Mucosa of gallbladder (tissue), 1 donor: ENCODE measurements around the gene CLRN2. TPM values are rescaled to one million over a fixed set of nuclear protein-coding genes. Genes with fewer than 3 reads are reported as not detected.

ENCODE experiments used
- DNase-seq: peaks from one replicate; pipeline ENCODE4 v3.0.0-alpha.2; 2020; ENCODE audit warnings: low spot score
- total RNA-seq: library from RNA; stranded (reverse); gene quantifications from one replicate; pipeline ENCODE4 v1.2.1, GENCODE V29; 2021
- donor health status: DM: no; HTN: no; CAD: no.

CLRN2 gene, protein sequence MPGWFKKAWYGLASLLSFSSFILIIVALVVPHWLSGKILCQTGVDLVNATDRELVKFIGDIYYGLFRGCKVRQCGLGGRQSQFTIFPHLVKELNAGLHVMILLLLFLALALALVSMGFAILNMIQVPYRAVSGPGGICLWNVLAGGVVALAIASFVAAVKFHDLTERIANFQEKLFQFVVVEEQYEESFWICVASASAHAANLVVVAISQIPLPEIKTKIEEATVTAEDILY
- total RNA-seq = not detected

DNA sequence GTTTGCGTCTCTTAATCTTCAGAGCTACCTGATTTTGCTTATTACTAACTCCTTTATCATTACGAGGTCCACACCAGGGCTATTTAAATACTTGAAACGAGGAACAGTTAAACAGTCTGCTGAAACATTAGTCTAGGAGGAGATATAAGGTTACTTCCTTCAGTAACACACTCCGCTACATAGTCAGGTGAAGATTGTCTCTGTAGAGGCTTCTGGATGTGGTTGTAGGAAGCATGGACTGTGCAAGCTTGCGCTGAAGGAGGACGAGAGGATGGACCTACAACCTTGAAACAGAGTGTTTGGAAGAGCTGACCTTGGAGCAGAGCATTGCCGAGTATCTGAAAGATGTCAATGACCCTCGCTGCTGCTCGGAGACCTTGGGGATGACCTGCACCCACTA, at the start of gene CLRN2:
TSS of gene CLRN2 (plus strand) at position 301 of the 400 bp plus-strand sequence. CDS start 102 bp downstream, outside the sequence.
- no peak for DNase-seq

DNA sequence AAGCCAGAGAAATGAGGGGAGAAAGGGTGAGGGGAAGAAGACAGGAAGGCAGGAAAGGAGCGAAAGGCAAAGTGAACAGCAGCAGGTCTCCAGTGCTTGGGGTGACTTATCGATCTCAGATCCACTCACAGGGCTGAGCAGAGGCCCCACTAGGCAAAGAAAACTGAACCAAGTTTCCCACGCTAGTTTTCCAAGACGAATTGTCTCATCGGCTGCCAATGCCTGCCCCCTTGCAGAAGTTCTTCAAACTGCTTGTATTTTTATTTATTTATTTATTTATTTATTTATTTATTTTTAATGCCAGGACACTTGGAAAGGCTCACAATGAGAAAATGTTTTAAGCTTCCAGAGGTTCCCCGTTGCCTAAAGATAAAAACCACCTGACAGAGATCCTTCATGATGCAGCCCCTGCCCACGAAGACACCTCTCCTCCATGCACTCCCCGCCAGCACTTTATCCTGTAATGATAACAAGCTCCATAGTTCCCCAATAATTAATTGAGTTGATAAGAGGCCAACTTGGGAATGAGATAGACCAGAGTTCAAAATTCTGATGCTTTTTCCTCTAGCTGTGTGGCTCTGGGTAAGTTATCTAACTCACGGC, 46.2 kb upstream of the CLRN2 start:
- no peak for DNase-seq

DNA sequence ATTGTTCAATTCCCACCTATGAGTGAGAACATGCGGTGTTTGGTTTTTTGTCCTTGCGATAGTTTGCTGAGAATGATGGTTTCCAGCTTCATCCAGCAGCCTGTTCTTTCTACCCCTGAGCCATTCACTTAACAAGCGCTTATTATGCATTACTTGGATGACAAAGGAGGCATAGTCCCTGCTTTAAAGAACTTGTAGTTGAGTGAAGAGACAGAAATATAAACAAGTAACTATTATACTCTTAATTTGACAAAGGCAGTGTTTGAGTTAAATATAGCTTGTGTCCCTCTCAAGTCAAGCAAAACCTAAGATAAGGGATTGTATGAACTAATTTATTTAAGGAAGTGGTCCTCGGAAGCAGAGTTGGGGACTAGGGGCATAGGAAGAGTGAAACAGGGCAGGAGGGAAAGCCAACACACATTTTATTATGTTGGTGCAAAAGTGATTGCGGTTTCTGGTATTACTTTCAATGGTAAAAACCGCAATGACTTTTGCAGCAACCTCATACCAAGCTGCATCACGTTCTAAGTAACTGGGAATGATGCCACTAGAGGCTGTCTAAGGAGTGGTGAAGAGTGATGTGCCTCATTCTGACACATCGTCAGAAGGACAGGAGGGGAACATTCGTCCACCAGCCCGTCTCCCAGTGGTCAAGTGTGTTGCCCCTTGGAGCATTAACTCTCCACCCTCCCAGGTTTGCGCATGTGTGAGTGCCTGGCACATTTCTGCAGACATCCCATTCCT, 44.9 kb upstream of the CLRN2 start:
- no peak for DNase-seq

DNA sequence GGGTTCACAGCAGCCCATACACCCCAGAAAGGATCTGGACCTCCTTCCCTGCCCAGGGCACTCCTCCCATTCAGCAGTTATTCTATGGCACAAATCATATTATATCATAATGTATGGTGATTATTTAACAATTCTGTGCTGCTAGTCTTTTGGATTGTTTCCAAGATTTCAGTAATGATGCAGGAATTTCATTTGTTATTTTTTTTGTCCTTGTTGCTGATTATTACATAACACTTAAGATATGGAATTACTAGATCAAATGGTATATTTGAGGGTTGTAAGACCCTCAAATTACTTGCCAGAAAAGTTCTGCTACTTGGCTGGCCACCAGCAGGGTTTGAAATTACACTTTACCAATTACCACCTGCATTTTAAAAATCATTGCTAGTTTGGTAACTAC, 39.5 kb upstream of the CLRN2 start:
- DNase-seq = no peak

DNA sequence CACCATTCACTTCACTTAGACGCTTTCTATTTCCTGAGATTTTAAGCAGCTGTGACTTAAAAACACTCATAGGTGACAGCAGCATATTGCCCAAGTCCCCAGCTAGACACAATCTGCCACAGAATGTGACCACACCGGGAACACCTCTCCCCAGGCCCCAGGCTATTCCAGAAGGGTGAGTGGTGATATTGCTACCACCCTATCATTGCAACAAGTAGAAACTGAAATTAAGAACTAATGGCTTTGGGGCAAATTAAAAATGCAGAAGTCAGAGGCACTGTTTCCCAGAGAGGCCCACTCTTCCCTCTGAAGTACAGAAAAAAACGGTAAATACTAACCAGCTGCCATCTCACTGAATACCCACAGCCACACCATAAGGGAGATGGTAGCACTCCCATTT, 38.1 kb upstream of the CLRN2 start:
- no peak for DNase-seq

DNA sequence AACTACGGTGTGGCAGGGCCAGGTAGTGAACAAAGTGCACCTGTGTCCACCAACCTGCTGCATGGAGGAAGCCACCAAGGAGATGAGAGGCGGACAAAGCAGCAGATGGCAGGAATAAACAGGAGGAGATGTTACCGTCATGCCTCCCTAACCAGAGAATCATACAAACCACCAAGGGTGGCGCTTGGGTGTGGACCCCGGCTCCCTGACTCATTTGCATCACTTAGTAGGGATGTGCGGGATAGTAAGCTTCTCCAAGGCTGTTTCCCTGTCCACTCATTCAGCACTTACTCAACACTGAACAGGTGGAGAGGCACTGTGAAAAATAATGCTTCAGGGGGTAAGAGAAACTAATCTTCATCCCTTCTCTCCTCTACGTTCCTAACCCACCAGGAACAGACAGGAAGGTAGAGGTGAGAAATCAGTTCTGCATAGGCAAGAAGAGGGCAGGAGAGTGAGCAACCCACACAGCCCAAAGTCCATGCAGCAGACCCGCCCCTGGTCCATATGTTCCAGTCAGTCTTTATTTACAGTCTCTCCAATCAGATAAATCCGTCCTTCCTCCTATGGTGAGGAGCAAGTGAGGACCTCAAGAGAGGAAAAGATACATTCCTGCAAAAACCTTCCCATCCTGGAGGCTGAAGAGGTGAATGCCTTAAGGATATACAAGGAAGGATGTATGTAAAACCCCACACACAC, 37.0 kb upstream of the CLRN2 start:
- no peak for DNase-seq

DNA sequence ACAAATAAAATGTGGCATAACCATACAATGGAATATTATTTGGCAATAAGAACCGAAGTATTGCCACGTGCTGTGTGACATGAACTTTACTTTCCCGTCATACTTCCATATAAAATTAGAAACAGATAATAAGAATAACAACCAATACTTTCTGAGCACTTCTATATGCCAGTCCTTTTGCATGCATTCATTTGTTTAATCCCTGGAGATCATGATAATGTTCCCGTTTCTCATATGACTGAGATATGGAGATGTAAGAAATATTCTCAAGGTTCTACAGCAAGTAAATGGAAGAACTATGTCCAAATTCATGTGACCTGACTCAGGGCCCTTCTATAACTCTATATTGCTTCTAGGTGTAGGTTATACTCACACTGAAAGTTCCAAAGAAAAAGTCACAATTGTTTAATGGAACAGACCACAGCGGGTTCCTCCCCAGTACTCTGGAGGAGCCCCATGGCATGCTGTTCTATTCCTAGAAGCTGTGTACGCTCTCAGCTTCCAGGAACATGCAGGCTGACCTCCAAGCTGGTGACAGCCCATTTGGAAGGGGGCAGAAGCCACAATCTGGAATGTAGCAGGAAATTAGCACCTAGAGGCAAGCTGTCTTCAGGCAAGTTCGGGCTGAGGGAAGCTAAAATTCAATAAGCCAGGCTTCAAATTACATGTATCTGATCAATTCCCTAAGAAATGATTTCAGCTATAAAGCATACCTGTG, 34.6 kb upstream of the CLRN2 start:
- no peak for DNase-seq

DNA sequence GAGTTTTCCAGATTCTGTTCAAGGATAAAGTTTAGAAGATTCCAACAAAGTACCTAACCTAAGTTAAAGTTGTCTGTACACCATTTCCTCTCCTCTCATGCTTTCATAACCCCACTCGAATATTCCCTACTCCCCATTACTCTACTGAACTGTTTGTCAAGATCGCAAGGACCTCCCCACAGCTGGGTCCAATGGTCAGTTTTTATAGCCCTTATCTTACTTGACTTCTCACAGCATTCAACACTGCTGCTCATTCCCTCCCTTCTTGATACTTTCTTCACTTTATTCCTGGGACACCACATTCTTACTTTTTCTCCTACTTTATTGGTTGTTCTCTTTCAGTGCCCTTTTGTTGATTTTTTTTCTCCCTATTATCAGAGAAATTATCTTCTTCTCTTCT, 34.0 kb upstream of the CLRN2 start:
- DNase-seq = no peak

DNA sequence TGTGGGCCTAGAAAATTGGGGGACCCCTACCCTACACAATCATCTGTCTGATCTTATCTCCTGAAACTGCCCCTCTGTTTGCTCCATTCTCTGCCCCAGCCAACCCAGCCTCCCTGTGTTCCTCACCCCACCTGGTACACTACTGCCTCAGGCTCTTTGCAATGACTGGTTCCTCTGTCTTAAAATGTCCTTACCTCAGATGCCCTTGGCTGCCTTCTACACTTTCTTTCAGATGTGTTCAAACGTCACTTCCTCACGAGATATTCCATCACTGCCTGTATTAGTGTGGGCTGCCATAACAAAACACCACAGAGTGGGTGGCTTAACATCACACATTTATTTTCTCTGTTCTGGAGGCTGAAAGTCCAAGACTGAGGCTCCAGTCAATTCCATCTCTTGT, 32.2 kb upstream of the CLRN2 start:
- no peak for DNase-seq

DNA sequence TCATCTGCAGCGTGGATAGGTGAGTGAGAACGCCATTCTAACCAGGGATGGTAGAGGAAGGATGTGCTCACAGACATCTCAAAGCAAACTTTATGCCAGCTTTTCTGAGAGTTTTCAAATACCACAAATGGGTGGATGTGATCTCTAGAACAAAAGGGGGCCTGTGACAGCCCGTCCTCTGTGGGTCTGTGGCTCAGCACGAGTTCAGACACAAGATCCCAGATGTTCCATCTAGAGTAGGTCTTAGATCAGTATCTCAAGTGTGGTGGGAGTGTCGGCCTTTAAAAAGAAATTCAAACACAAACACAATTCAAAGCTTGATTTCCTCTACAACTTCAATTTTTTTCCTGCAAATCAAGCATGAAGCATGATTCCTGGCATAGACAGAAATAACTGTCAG, 25.8 kb upstream of the CLRN2 start:
- DNase-seq = no peak

DNA sequence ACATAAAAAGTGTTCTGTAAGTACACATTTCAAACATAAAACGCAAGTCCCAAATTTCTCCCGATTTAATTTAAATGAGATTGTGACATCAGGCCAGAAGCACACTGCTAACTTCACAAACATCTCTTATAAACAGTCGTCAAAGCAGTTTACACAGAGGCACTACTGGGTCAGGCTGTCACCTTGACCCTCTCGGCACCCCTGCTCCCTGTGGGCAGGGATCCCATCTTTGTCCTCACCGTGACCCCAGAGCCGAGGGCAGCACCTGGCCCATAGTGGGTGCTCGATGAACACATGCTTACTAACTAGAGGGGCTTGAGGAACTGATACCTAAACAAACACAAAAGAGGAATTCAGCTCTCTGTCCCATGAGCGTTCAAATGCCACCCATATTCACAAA, 25.2 kb upstream of the CLRN2 start:
- no peak for DNase-seq

DNA sequence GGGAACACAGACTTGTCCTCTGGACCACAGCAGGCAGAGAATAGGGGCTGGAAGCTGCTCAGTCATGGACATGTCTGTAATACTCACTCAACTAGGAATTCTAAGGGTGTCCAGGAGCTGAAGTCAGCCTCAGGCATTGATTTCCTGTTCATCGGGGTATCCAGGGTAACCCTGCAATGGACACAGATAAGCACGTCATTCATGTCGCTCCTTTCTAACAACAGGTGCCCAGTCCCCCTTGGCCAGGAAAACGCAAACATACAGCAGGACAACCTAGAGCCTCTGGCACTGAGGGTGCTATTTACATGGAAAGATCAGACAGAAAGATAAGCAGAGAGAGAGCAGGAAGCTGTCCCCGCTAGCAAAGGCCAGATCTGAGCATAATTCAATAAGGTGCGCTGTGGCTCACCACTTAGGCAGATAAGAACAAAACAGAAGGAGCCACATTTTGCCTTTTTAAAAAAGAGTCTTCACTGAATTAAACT, 24.3 kb upstream of the CLRN2 start:
- DNase-seq = peak; percentile 72

DNA sequence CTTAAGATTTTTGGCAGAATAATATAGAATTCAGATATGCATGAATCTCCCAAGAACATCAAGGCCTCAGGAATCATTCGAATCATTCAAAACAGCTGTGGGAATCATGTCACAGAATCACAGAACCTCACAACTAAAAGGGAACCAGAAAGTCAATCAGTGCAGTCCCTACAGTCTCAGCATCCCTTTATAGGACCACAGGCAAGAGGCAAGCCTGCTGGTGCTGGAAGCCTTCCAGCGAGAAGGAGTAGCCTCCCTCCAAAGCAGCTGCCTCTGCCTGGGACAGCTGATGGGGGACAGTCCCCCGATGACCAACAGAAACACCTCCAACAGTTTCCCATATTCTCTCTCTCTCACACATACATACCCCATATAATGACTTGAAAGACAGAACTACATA, 23.8 kb upstream of the CLRN2 start:
- no peak for DNase-seq

DNA sequence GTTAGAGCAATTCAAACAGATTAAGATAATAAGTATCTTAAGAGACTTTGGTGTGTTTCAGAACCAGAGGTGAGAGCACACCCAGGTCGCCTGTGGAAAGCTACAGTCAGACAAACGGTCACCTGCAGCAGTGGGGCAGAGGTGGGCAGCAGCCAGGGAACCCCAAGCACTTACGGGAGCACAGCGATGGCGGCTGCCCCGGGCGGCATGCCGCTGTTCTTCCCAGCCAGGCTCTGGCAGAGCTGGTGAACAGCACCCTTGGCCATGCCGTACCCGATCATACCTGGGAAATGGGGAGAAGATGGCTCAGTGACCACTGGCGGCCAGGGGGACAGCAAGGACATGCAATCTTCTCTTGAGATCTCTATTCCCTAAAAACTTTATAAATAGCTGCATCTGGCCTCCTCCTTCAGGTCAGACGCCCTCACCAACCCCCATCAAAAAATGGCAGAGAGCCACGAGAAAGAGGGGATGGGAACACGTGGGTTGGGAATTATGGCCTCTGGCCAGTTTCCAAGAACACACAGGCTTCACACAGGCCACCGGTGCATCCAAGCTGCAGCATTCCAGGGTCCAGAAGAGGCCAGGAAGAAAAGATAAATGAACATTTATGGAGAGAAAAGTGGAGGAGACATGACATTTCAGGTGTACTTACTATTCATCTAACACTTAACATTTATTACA, 22.8 kb upstream of the CLRN2 start:
- DNase-seq = no peak

DNA sequence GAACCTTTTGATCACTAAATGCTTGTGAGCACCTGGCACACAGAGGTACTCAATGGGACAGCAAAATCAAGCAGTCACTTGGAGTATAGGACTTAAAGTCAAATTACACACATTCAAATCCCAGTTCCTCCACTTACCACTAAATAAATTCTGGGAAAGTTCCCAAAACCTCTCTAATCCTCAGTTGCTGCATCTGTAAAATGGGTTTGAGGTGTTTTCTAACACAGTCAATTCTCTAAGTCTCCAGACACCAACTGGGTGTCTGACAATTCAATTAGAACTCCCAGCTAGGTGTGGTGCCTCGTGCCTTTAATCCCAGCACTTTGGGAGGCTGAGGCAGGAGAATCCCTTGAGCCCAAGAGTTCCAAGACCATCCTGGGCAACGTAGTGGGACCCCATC, 22.1 kb upstream of the CLRN2 start:
- no peak for DNase-seq

DNA sequence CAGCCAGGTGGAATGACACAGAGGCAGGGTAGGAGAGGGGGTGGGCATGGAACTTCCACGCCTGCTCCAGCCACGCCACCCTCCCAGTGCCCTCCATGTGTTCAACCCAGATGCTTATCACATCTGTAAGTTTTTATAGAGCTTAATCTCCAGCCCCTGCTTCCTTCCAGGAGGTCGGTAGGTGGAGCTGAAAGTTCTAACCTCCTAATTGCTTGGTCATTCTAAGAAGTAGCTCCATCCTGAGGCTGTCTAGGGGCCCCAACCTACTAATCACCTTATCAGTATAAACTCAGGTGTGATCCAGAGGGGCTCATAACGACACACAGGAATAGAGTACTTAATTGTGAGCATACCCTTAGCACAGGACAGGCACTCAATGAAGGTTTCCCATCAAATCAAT, 21.3 kb upstream of the CLRN2 start:
- DNase-seq = no peak

DNA sequence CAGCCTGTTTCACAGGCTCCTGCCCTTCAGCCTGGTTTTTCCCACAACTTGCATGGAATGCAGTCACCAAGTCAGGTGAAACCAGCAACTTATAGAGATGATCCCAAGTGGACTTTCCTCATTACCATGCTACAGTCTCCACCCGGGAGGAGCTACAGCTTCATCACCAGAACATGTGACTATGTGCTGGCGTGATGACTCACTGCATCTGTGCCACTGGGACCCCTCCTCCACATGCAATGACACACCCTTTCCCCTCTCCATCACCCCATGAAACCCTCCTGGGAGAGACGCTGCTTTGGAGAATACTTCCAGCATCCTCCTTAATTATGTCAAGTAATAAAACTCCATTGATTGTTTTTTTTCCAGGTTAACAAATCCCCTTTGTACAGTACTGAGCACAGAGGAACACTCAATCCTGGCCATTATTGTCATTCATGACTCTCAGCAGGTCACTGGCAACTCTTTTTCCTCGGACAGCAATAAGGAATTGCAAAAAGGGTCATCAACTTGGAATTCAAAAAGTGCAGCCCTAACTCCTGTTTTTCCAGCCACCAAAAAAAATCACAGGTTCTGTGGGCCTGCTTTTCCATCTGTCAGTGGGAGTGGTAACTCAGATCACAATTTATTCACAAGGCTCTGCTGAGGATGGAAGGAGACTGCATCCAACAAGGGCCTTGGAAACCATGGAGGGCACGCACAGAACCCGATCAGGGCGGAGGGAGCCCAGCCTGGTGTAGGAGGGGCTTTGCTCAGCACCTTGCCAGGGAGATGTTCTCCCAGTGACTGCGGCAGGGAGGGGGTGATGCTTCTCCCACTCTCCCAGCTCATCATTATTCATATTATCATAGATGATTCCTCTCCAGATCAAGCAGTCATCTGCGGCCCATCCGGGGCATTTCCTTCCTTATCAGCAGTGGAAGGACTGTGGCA, 20.4 kb upstream of the CLRN2 start:
- DNase-seq = peak; percentile 17

DNA sequence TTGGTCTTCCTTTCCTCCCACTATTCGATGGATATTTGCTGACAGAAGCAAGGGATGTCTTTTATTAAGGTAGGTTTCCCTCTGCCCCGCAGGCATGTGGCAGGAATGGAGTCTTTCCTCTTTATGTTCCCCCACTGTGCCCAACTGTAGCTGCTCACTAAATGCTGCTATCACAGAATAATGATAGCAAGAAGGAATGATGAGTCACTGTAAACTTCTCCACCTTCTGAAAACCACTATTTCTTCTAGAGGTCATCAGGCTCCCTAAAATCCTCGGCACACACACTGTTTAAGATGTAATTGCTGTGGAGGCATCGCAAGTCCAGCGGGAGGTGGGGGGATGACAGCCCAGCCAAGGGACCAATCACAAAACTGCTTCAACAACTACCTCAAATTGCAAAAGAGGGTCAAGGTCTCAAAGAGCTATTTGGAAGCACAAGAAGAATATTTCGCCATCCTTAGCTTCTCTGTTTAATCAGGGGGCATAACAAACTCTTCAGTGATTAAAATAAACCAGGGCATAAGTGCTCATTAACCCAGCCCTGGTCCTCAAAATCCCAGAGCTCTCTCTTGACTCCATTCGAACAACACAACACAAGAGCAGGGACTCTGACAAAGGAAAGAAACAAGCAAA, 17.0 kb upstream of the CLRN2 start:
- no peak for DNase-seq

DNA sequence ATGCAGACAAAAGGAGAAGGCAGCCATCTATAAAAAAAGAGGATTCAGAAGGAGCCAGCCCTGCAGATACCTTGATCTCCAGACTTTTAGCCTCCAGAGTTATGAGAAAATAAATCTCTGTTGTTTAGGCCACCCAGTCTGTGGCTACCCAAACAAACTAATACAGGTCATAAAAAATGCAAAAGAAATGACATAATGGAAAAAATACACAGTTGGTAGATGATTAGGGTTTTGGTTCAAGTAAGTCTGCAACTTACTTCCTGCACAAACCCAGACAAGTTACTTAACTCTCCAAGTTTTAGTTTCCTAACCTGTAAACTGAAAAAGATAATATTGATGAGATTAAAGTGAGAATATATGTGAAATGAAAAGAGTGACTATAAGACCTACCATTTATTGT, 14.4 kb upstream of the CLRN2 start:
- no peak for DNase-seq

DNA sequence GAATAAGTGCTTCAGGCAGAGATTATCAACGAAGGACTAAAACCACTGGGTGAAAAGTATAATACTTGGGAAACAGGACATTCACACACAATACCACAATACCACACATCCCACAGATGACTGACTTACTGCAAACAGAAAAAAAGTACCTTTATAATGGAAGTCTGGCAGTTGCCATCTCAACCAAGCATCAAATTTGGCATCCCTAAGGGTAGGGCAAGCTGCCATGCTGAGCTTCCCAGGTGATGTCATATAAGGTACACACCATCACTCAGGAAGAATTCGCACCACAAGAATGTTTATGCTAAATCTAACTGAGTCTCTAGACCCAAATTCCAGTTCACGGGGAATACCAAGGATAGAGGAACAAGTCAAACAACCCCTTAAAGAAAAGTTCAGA, 12.2 kb upstream of the CLRN2 start:
- DNase-seq = no peak
